Nephron progenitor cell (in vitro differentiated cells): Measurements from ENCODE around the gene CAGE1.

Source experiments
- DNase-seq: peaks from one replicate; pipeline ENCODE4 v3.0.0; 2021
- H3K27ac Mint-ChIP-seq: 2 replicates; pipeline ENCODE4 v1.8.0; 2021; ENCODE audit warnings: mild to moderate bottlenecking, moderate library complexity, mixed read lengths
- H3K27me3 Mint-ChIP-seq: 2 replicates; pipeline ENCODE4 v1.8.0; 2021; ENCODE audit warnings: mild to moderate bottlenecking, low read depth, mixed read lengths; ENCODE audit not compliant: poor library complexity
- H3K36me3 Mint-ChIP-seq: 2 replicates; pipeline ENCODE4 v1.8.0; 2021; ENCODE audit warnings: low read depth, mixed read lengths
- H3K4me1 Mint-ChIP-seq: 2 replicates; pipeline ENCODE4 v1.8.0; 2021; ENCODE audit warnings: mixed read lengths
- H3K4me3 Mint-ChIP-seq: 2 replicates; pipeline ENCODE4 v1.8.0; 2021; ENCODE audit warnings: mild to moderate bottlenecking, moderate library complexity, mixed read lengths
- H3K9me3 Mint-ChIP-seq: 2 replicates; pipeline ENCODE4 v1.8.0; 2021; ENCODE audit warnings: mild to moderate bottlenecking, moderate library complexity, mixed read lengths
- CTCF ChIP-seq: fragments of 200-600 bp; sonication (generic); IDR thresholded peaks from 2 replicates; pipeline ENCODE4 v1.5.0; 2021; ENCODE audit warnings: antibody characterized with exemption

Gene CAGE1

GRCh38 chr6:7390226-7390878, 810 bp upstream of the CAGE1 start:
- peak overlapping the region; percentile 93 for H3K4me3 Mint-ChIP-seq
- H3K27me3 Mint-ChIP-seq = no peaks in the 10 kb centered on the region
- no peaks in the 10 kb centered on the region for H3K9me3 Mint-ChIP-seq
- TF ChIP-seq CTCF = no peak
- peaks cover 29% of the 10 kb centered on the region for H3K36me3 Mint-ChIP-seq
- no peak for DNase-seq
- H3K27ac Mint-ChIP-seq = peak overlapping the region; percentile 99
- H3K4me1 Mint-ChIP-seq = peaks cover 49% of the 10 kb centered on the region

- peaks cover 17% of the 10 kb centered on the region for H3K36me3 Mint-ChIP-seq
- DNase-seq = no peak
Observed at GRCh38 chr6:7389162-7389450, 436 bp downstream of the CAGE1 start.

GRCh38 chr6:7381092-7381491, 8.4 kb downstream of the CAGE1 start:
- Mint-ChIP-seq H3K4me1 (peaks cover 3% of the 10 kb centered on the region), H3K4me3 (no peak overlapping the region), H3K36me3 (no peaks in the 10 kb centered on the region), H3K27me3 (peaks cover 3% of the 10 kb centered on the region), H3K27ac (no peak overlapping the region), H3K9me3 (peaks cover 4% of the 10 kb centered on the region)
- DNase-seq = no peak
- TF ChIP-seq CTCF = no peak

More at GRCh38 chr6:7389162-7389450, 436 bp downstream of the CAGE1 start:
- TF ChIP-seq CTCF = no peak
- peaks cover 1% of the 10 kb centered on the region for H3K27me3 Mint-ChIP-seq
- H3K4me1 Mint-ChIP-seq = peaks cover 49% of the 10 kb centered on the region
- H3K4me3 Mint-ChIP-seq = peak overlapping the region; percentile 93
- peak overlapping the region; percentile 99 for H3K27ac Mint-ChIP-seq
- H3K9me3 Mint-ChIP-seq = no peaks in the 10 kb centered on the region

GRCh38 chr6:7378740-7379139, 10.8 kb downstream of the CAGE1 start:
- TF ChIP-seq CTCF = no peak
- peaks cover 8% of the 10 kb centered on the region for H3K4me1 Mint-ChIP-seq
- no peak overlapping the region for H3K27ac Mint-ChIP-seq
- DNase-seq = no peak
- no peaks in the 10 kb centered on the region for H3K36me3 Mint-ChIP-seq
- no peaks in the 10 kb centered on the region for H3K27me3 Mint-ChIP-seq
- H3K9me3 Mint-ChIP-seq = peaks cover 4% of the 10 kb centered on the region
- no peak overlapping the region for H3K4me3 Mint-ChIP-seq

- Mint-ChIP-seq H3K4me3 (no peak overlapping the region), H3K36me3 (no peaks in the 10 kb centered on the region), H3K27ac (no peak overlapping the region), H3K4me1 (peaks cover 7% of the 10 kb centered on the region), H3K9me3 (peaks cover 2% of the 10 kb centered on the region), H3K27me3 (no peaks in the 10 kb centered on the region)
- no peak for TF ChIP-seq CTCF
- DNase-seq = no peak
Observed at GRCh38 chr6:7377961-7378360, 11.6 kb downstream of the CAGE1 start.

GRCh38 chr6:7373739-7374138, 15.8 kb downstream of the CAGE1 start:
- Mint-ChIP-seq H3K36me3 (no peaks in the 10 kb centered on the region), H3K27ac (no peak overlapping the region), H3K4me3 (no peak overlapping the region), H3K4me1 (peaks cover 5% of the 10 kb centered on the region), H3K27me3 (no peaks in the 10 kb centered on the region), H3K9me3 (no peaks in the 10 kb centered on the region)
- DNase-seq = no peak
- TF ChIP-seq CTCF = no peak
